H1 (cell line): Measurements from ENCODE around the gene GREB1. TPM values are rescaled to one million over a fixed set of nuclear protein-coding genes. Genes with fewer than 3 reads are reported as not detected.

Experiments
- CTCF ChIA-PET: fragments of 300-600 bp; sonication (Branson Sonifier 250); formaldehyde crosslinking; loops from one replicate; lab custom pipeline; 2021; ENCODE audit not compliant: partially characterized antibody; lab: Charles Lee
- POLR2A ChIA-PET: fragments of 300-600 bp; sonication (Branson Sonifier 250); formaldehyde crosslinking; loops from one replicate; lab custom pipeline; 2021; ENCODE audit warnings: inconsistent platforms; ENCODE audit not compliant: partially characterized antibody; lab: Charles Lee
- DNase-seq, 2 experiments: peaks; one replicate each; pipeline versions ENCODE4 v3.0.0 to v3.0.0-alpha.2; 2010 to 2022; ENCODE audit warnings: low spot score in 2 of 2, low read depth in 1 of 2, mixed read lengths in 1 of 2
- FAIRE-seq: peaks from 2 replicates; lab custom pipeline; 2011; peaks lifted over from hg19 to GRCh38; lab: Jason Lieb, UNC
- H2AFZ ChIP-seq: 2 replicates; pipeline ENCODE4 v1.8.1; 2012; ENCODE audit warnings: low read length, inconsistent platforms
- H2AK5ac ChIP-seq: 2 replicates; pipeline ENCODE4 v1.6.1; 2013; ENCODE audit warnings: low read depth, low read length
- H2BK120ac ChIP-seq: replicated peaks from 2 replicates; pipeline ENCODE3; 2013; ENCODE audit warnings: low read depth, low read length, inconsistent platforms
- H2BK12ac ChIP-seq: 2 replicates; pipeline ENCODE4 v1.6.1; 2013; ENCODE audit warnings: low read depth, low read length
- H2BK15ac ChIP-seq: 2 replicates; pipeline ENCODE4 v1.6.1; 2013; ENCODE audit warnings: low read length
- H2BK20ac ChIP-seq: 2 replicates; pipeline ENCODE4 v1.6.1; 2013; ENCODE audit warnings: low read length
- H2BK5ac ChIP-seq: 2 replicates; pipeline ENCODE4 v1.6.1; 2013; ENCODE audit warnings: low read depth, low read length
- H3K14ac ChIP-seq: 2 replicates; pipeline ENCODE4 v1.6.1; 2013; ENCODE audit warnings: inconsistent platforms; ENCODE audit not compliant: insufficient read length
- H3K18ac ChIP-seq: 2 replicates; pipeline ENCODE4 v1.6.1; 2013; ENCODE audit warnings: low read length; ENCODE audit errors: extremely low read depth
- H3K23ac ChIP-seq: 2 replicates; pipeline ENCODE4 v1.6.1; 2013; ENCODE audit warnings: inconsistent platforms; ENCODE audit not compliant: insufficient read length
- H3K23me2 ChIP-seq: 2 replicates; pipeline ENCODE4 v1.6.1; 2013; ENCODE audit warnings: low read depth, low read length
- H3K27ac ChIP-seq: 2 replicates; pipeline ENCODE4 v1.6.1; 2011; ENCODE audit warnings: low read depth, low read length, inconsistent platforms
- H3K27me3 ChIP-seq, 4 experiments: replicated peaks in 1 of 4; 1 replicate in 1 of 4; 2 replicates in 3 of 4; pipeline versions ENCODE4 v1.6.1 to v1.8.1; 2011 to 2013; ENCODE audit warnings: low read length in 3 of 4, mild to moderate bottlenecking in 3 of 4, inconsistent platforms in 2 of 4, mixed read lengths in 2 of 4, moderate library complexity in 1 of 4; ENCODE audit not compliant: control insufficient read depth in 3 of 4, insufficient read depth in 3 of 4; ENCODE audit errors: extremely low read depth in 1 of 4
- H3K36me3 ChIP-seq, 4 experiments: 2 replicates each; pipeline versions ENCODE4 v1.6.1 to v1.8.1; 2011 to 2013; ENCODE audit warnings: mild to moderate bottlenecking in 4 of 4, low read length in 3 of 4, moderate library complexity in 2 of 4, control low read depth in 1 of 4, inconsistent platforms in 1 of 4; ENCODE audit not compliant: insufficient read depth in 4 of 4, control insufficient read depth in 2 of 4
- H3K4ac ChIP-seq: replicated peaks from 2 replicates; pipeline ENCODE3; 2013; ENCODE audit warnings: low read length, low read depth, mixed read lengths, inconsistent platforms; ENCODE audit not compliant: insufficient read length
- H3K4me1 ChIP-seq, 4 experiments: replicated peaks in 1 of 4; 1 replicate in 1 of 4; 2 replicates in 3 of 4; pipeline versions ENCODE4 v1.6.1 to v1.8.1; 2011 to 2013; ENCODE audit warnings: low read length in 3 of 4, inconsistent platforms in 2 of 4, mixed read lengths in 1 of 4; ENCODE audit not compliant: insufficient read depth in 4 of 4, control insufficient read depth in 3 of 4
- H3K4me2 ChIP-seq, 2 experiments: 2 replicates each; pipeline versions ENCODE4 v1.6.1 to v1.8.1; 2011 to 2013; ENCODE audit warnings: low read depth in 2 of 2, low read length in 2 of 2, control low read depth in 1 of 2, inconsistent platforms in 1 of 2, mild to moderate bottlenecking in 1 of 2; ENCODE audit not compliant: insufficient read depth in 1 of 2
- H3K4me3 ChIP-seq, 4 experiments: fragments of 200-600, 300-600 bp in 1 of 4; sonication (generic), shearing (Covaris generic), sonication (Bioruptor Twin) in 1 of 4; 2 replicates each; pipeline versions ENCODE4 v1.5.1 to v1.8.1; 2011 to 2016; ENCODE audit warnings: low read length in 4 of 4, low read depth in 3 of 4, control low read depth in 2 of 4, inconsistent platforms in 2 of 4, mild to moderate bottlenecking in 2 of 4, mixed read lengths in 1 of 4, moderate library complexity in 1 of 4; ENCODE audit not compliant: insufficient read depth in 2 of 4; ENCODE audit errors: extremely low read depth in 1 of 4
- H3K56ac ChIP-seq: replicated peaks from 2 replicates; pipeline ENCODE3; 2013; ENCODE audit warnings: low read depth, mild to moderate bottlenecking, mixed read lengths, low read length, inconsistent platforms; ENCODE audit not compliant: insufficient read length
- H3K79me1 ChIP-seq: 2 replicates; pipeline ENCODE4 v1.6.1; 2013; ENCODE audit warnings: low read depth, low read length, control low read depth
- H3K79me2 ChIP-seq, 2 experiments: 2 replicates each; pipeline versions ENCODE4 v1.6.1 to v1.8.1; 2012 to 2013; ENCODE audit warnings: low read length in 2 of 2, mild to moderate bottlenecking in 2 of 2, inconsistent platforms in 1 of 2; ENCODE audit not compliant: insufficient read depth in 2 of 2, control insufficient read depth in 1 of 2
- H3K9ac ChIP-seq, 4 experiments: replicated peaks in 1 of 4; 1 replicate in 1 of 4; 2 replicates in 3 of 4; pipeline versions ENCODE4 v1.6.1 to v1.8.1; 2011 to 2013; ENCODE audit warnings: low read depth in 3 of 4, low read length in 3 of 4, control low read depth in 2 of 4, mild to moderate bottlenecking in 2 of 4, moderate library complexity in 2 of 4, inconsistent platforms in 1 of 4; ENCODE audit errors: extremely low read depth in 1 of 4
- H3K9me3 ChIP-seq, 2 experiments: 2 replicates each; pipeline versions ENCODE4 v1.6.1 to v1.8.1; 2012 to 2013; ENCODE audit warnings: mild to moderate bottlenecking in 2 of 2, moderate library complexity in 2 of 2, control low read depth in 1 of 2, inconsistent platforms in 1 of 2, low read depth in 1 of 2, low read length in 1 of 2, mixed read lengths in 1 of 2; ENCODE audit not compliant: insufficient read depth in 2 of 2
- H4K20me1 ChIP-seq, 2 experiments: replicated peaks in 1 of 2; 2 replicates each; pipeline versions ENCODE3 to v1.8.1; 2011 to 2013; ENCODE audit warnings: inconsistent platforms in 2 of 2, low read length in 2 of 2, mild to moderate bottlenecking in 1 of 2; ENCODE audit not compliant: insufficient read depth in 2 of 2, control insufficient read depth in 1 of 2
- H4K5ac ChIP-seq: 2 replicates; pipeline ENCODE4 v1.6.1; 2013; ENCODE audit warnings: low read length, low read depth, mixed read lengths, inconsistent platforms; ENCODE audit not compliant: insufficient read length
- H4K8ac ChIP-seq: 2 replicates; pipeline ENCODE4 v1.8.0; 2013; ENCODE audit warnings: mild to moderate bottlenecking, moderate library complexity, low read length, inconsistent platforms; ENCODE audit not compliant: insufficient read depth; ENCODE audit errors: extremely low read depth
- H4K91ac ChIP-seq: replicated peaks from 2 replicates; pipeline ENCODE3; 2013; ENCODE audit warnings: low read length, mixed read lengths, inconsistent platforms; ENCODE audit not compliant: insufficient read length
- CTCF ChIP-seq, 3 experiments: IDR thresholded peaks; 1 replicate in 2 of 3; 2 replicates in 1 of 3; pipeline versions ENCODE4 v1.5.1 to v1.6.1; 2011; ENCODE audit warnings: low read length in 3 of 3, mild to moderate bottlenecking in 3 of 3, inconsistent platforms in 2 of 3, low read depth in 1 of 3, moderate library complexity in 1 of 3; ENCODE audit not compliant: insufficient read depth in 1 of 3; ENCODE audit errors: control extremely low read depth in 1 of 3
- NANOG ChIP-seq: IDR thresholded peaks from 2 replicates; pipeline ENCODE4 v1.6.1; 2011; ENCODE audit warnings: low read length, low read depth, mild to moderate bottlenecking, inconsistent platforms; ENCODE audit not compliant: insufficient read depth, poor library complexity, severe bottlenecking
- RAD21 ChIP-seq, 2 experiments: IDR thresholded peaks in 1 of 2; conservative IDR thresholded peaks in 1 of 2; 2 replicates each; pipeline ENCODE4 v1.6.1; 2011; ENCODE audit warnings: low read depth in 2 of 2, low read length in 2 of 2, improper control_type of control experiment in 1 of 2, inconsistent platforms in 1 of 2, mild to moderate bottlenecking in 1 of 2, moderate library complexity in 1 of 2
- TEAD4 ChIP-seq: IDR thresholded peaks from 2 replicates; pipeline ENCODE4 v1.6.1; 2012; ENCODE audit warnings: low read depth, low read length, inconsistent platforms, mixed read lengths
- WGBS, 2 experiments: shearing (Covaris generic) in 1 of 2; methylation state at CpG; one replicate each; pipeline versions ENCODE4 v1.1.6 to v1.1.7; 2013 to 2015; ENCODE audit warnings: low lambda C conversion rate in 2 of 2, mixed read lengths in 2 of 2, inconsistent platforms in 1 of 2, low coverage in 1 of 2, missing lambda C conversion rate in 1 of 2; ENCODE audit not compliant: insufficient replicate concordance in 2 of 2, insufficient coverage in 1 of 2, insufficient read length in 1 of 2; ENCODE audit errors: extremely low coverage in 1 of 2, missing lambda C conversion rate in 1 of 2; 5-methylcytosine and 5-hydroxymethylcytosine counted together
- polyA plus RNA-seq, 7 experiments: library from polyadenylated mRNA; depleted of rRNA in 3 of 7; stranded (reverse) in 5 of 7; unstranded in 2 of 7; fragments of >200 nt in 5 of 7; fragments of 200-250 nt in 2 of 7; gene quantifications; 1 replicate in 5 of 7; 2 replicates in 1 of 7; 4 replicates in 1 of 7; pipeline versions ENCODE4 v1.2.1 to v1.2.3, GENCODE V29; 2011 to 2013; ENCODE audit warnings: missing spikeins in 2 of 7, mixed read lengths in 2 of 7
- total RNA-seq: library from RNA; stranded (reverse); fragmentation: NEBNext Ultra II Directional; extraction: Animal tissue kit (Norgen Biotek cat#: 25700); gene quantifications from 2 replicates; pipeline ENCODE4 v1.2.1, GENCODE V29; 2021

GREB1 gene
- total and polyA plus RNA-seq, 2 of the 8 experiments (the other 6 are each of a cell fraction or from before 2014, with no cell fraction given), result 7.9 to 43.4 TPM

GRCh38 chr2:11647834-11648600, 114.2 kb downstream of the GREB1 start:
- DNase-seq (no peak), FAIRE-seq (no peak)
- Histone ChIP-seq H2BK12ac (no peak overlapping the region), H4K8ac (no peak overlapping the region), H4K20me1 (no peaks in the 10 kb centered on the region), H2AFZ (no peak overlapping the region), H3K9me3 (no peaks in the 10 kb centered on the region), H3K4me3 (no peak overlapping the region), H3K56ac (no peak overlapping the region), H2BK15ac (no peak overlapping the region), H3K9ac (no peak overlapping the region), H3K4me1 (no peaks in the 10 kb centered on the region), H2BK20ac (no peak overlapping the region), H3K27me3 (no peaks in the 10 kb centered on the region), H3K36me3 (0 out of 8 replicates have a peak, but pooled peaks cover 0 to 2% (median 0%) of the 10 kb centered on the region in 4 experiments), H2BK5ac (no peak overlapping the region), H3K79me2 (no peaks in the 10 kb centered on the region), H3K79me1 (no peaks in the 10 kb centered on the region), H4K91ac (no peak overlapping the region), H2BK120ac (no peak overlapping the region), H2AK5ac (0 out of 2 replicates have a peak overlapping the region, but pooled peaks have one; percentile 65), H3K23me2 (no peaks in the 10 kb centered on the region), H3K4me2 (no peak overlapping the region), H3K4ac (no peak overlapping the region), H4K5ac (no peak overlapping the region), H3K14ac (no peak overlapping the region), H3K23ac (no peak overlapping the region), H3K18ac (no peak overlapping the region), H3K27ac (no peak overlapping the region)
- TF ChIP-seq TEAD4 (peak; percentile 53; the same call in 1 of the 2 replicates), RAD21 (IDR thresholded peaks at IDR 0.05 in 1 of 2, conservative IDR thresholded peaks at IDR 0.05 in 1 of 2; ENCODE audit: low read depth in 2 of 2, low read length in 2 of 2) (peak; percentile 60 to 69), CTCF (IDR thresholded peaks at IDR 0.05; ENCODE audit: control extremely low read depth in 1 of 3, insufficient read depth in 1 of 3, low read depth in 1 of 3, low read length in 3 of 3) (peak; percentile 38 to 55 (median 39)), NANOG (no peak)
- 90% methylated on average over 7 of the region's 7 CpGs; no CpG with 5 or more reads in 1 of the 2 experiments for WGBS, 2 experiments
- CTCF ChIA-PET, result interaction anchor here (0.6 to 6.2 kb wide), 20 partner anchors 8 to 170 kb away, joined by 3 to 29 read pairs (median 4); partner anchors contain the start of gene GREB1
- POLR2A ChIA-PET, result interaction anchor here (2.1 kb wide), 1 partner anchor 8 kb away, joined by 4 read pairs; no protein-coding TSS in a partner anchor
